Mucosa of descending colon (tissue), 3 donors: ENCODE measurements around the gene C1QTNF5. TPM values are rescaled to one million over a fixed set of nuclear protein-coding genes. Genes with fewer than 3 reads are reported as not detected.
"Not testable (repeated sequence)": the region's sequence is repeated elsewhere in the genome, so short reads cannot be mapped to it uniquely, and the experiment has no call there.

ENCODE experiments used
- ATAC-seq: fragments of 200-7000 bp; cut with Tn5 transposase; one replicate; pipeline ENCODE4 v1.9.1; 2020; ENCODE audit warnings: mild to moderate bottlenecking, moderate library complexity
- DNase-seq, 3 donors: peaks; one replicate each; pipeline ENCODE4 v3.0.0-alpha.2; 2020
- H3K36me3 ChIP-seq: fragments of 200-600 bp; one replicate; pipeline ENCODE4 v1.8.0; 2021; ENCODE audit warnings: low read depth, mild to moderate bottlenecking
- H3K4me1 ChIP-seq: fragments of 200-600 bp; one replicate; pipeline ENCODE4 v1.8.0; 2021; ENCODE audit warnings: low read depth, mild to moderate bottlenecking
- H3K4me3 ChIP-seq: fragments of 200-600 bp; one replicate; pipeline ENCODE4 v1.8.0; 2021; ENCODE audit warnings: mild to moderate bottlenecking
- H3K9me3 ChIP-seq: fragments of 200-600 bp; one replicate; pipeline ENCODE4 v1.8.0; 2021; ENCODE audit warnings: mild to moderate bottlenecking
- CTCF ChIP-seq: fragments of 200-600 bp; IDR thresholded peaks from one replicate; pipeline ENCODE4 v1.8.0; 2022; ENCODE audit warnings: antibody characterized with exemption, mild to moderate bottlenecking
- intact Hi-C, 2 donors: fragments of 100-400 bp; cut with DNase I in 1 of 2; cut with micrococcal nuclease in 1 of 2; formaldehyde crosslinking; loops; one replicate each; pipeline versions ENCODE4 v1.11.0 to v1.11.1; 2022; cut with DNase I, micrococcal nuclease
- long read RNA-seq, 2 donors: library from polyadenylated mRNA; unstranded; transcript quantifications; one replicate each; pipeline ENCODE4 v2.0.0, GENCODE V29; 2019 to 2021
- total RNA-seq, 3 donors: library from RNA; stranded (reverse); fragmentation: NEBNext Ultra II Directional in 2 of 3; extraction: Animal tissue kit (Norgen Biotek cat#: 25700) in 2 of 3; gene quantifications; one replicate each; pipeline versions ENCODE4 v1.2.1 to v1.2.4, GENCODE V29; 2021 to 2023
- donor health status: DM: no; HTN: no; CAD: no; lungs with moderate emphysema.
- donor health status: DM: no; HTN: no; CAD: no.
- donor health status: DM: no; HTN: yes; CAD: no.

The C1QTNF5 gene
- 10 to 100 TPM in 1 of 3 donors, 1 to 10 TPM in 2; 5.1 to 13.9 (median 9.3) TPM for total RNA-seq
- long read RNA-seq, donor 1, transcript C1QTNF5-202 (3 exons, 1,356 nt) = major isoform, 27 of 46 reads
- long read RNA-seq, donor 1, transcript C1QTNF5-203 (2 exons, 1,046 nt) = minor isoform, 14 of 46 reads
- long read RNA-seq, donor 1, partial matches to known transcripts = 3 of 46 reads
- long read RNA-seq, donor 1, other reads (novel, unspliced or antisense) = 0 of 46 reads
- long read RNA-seq, donor 2 = 0 reads

- Histone ChIP-seq H3K4me1 (peaks cover 22% of the 10 kb centered on the region), H3K4me3 (peak within 1 kb of the TSS; percentile 15), H3K36me3 (no peaks in the 10 kb centered on the region), H3K9me3 (no peaks in the 10 kb centered on the region)
- intact Hi-C loops = no loop called here
- DNase-seq (peak; percentile 69 to 80 (median 79)), ATAC-seq (peak; percentile 40)
- no peak for TF ChIP-seq CTCF
Observed at GRCh38 chr11:119340335-119341221, at the start of gene C1QTNF5. Gene C1QTNF5, minus strand, starts transcription at chr11:119340883. Its CDS starts 486 bp downstream, at chr11:119340397.

GRCh38 chr11:119389611-119390254, 49.0 kb upstream of the C1QTNF5 start:
- Histone ChIP-seq H3K36me3 (no peaks in the 10 kb centered on the region), H3K4me1 (no peaks in the 10 kb centered on the region), H3K9me3 (no peaks in the 10 kb centered on the region), H3K4me3 (no peak overlapping the region)
- intact Hi-C loops = no loop called here
- TF ChIP-seq CTCF = no peak
- ATAC-seq (peak; percentile 56), DNase-seq (peak in 2 of 3 donors; percentile 22 to 29)

GRCh38 chr11:119388103-119388502, 47.4 kb upstream of the C1QTNF5 start:
- ATAC-seq (no peak), DNase-seq (no peak)
- Histone ChIP-seq H3K9me3 (no peaks in the 10 kb centered on the region), H3K4me3 (no peak overlapping the region), H3K4me1 (no peaks in the 10 kb centered on the region), H3K36me3 (no peaks in the 10 kb centered on the region)
- intact Hi-C loops = no loop called here
- TF ChIP-seq CTCF = no peak

- no peak for TF ChIP-seq CTCF
- H3K4me3 ChIP-seq = no peak overlapping the region
- no peak for ATAC-seq
- intact Hi-C loops = no loop called here
- no peaks in the 10 kb centered on the region for H3K36me3 ChIP-seq
- DNase-seq = no peak
- H3K4me1 ChIP-seq = peaks cover 7% of the 10 kb centered on the region
- no peaks in the 10 kb centered on the region for H3K9me3 ChIP-seq
Observed at GRCh38 chr11:119384332-119384731, 43.6 kb upstream of the C1QTNF5 start.

- intact Hi-C loops, ATAC-seq: not testable (repeated sequence)
Observed at GRCh38 chr11:119382513-119382912, 41.8 kb upstream of the C1QTNF5 start.

GRCh38 chr11:119382101-119382500, 41.4 kb upstream of the C1QTNF5 start:
- no peak for DNase-seq
- H3K4me1 ChIP-seq = peaks cover 7% of the 10 kb centered on the region
- H3K4me3 ChIP-seq = no peak overlapping the region
- intact Hi-C loops = no loop called here
- H3K36me3 ChIP-seq = no peaks in the 10 kb centered on the region
- H3K9me3 ChIP-seq = no peaks in the 10 kb centered on the region
- TF ChIP-seq CTCF = no peak
- no peak for ATAC-seq

More at GRCh38 chr11:119382513-119382912, 41.8 kb upstream of the C1QTNF5 start:
- H3K4me3 ChIP-seq, DNase-seq, H3K36me3 ChIP-seq, H3K9me3 ChIP-seq, H3K4me1 ChIP-seq: not testable (repeated sequence)
